SKM-1 treated with dmso at 0.1 percent for 144 hours (cell line): Measurements from ENCODE around the gene TMEM163.
A peak's percentile ranks its signal among the peaks of the same experiment; 100 is the strongest.
"Not testable (repeated sequence)": the region's sequence is repeated elsewhere in the genome, so short reads cannot be mapped to it uniquely, and the experiment has no call there.

Experiments used
- DNase-seq: peaks from one replicate; lab custom pipeline; 2025; ENCODE audit not compliant: unreplicated experiment; lab: John Stamatoyannopoulos, UW

TMEM163 gene

GRCh38 chr2:134718817-134719814 lies at the start of gene TMEM163:
Gene TMEM163 (minus strand): TSS chr2:134719000.
- no peak for DNase-seq

DNA sequence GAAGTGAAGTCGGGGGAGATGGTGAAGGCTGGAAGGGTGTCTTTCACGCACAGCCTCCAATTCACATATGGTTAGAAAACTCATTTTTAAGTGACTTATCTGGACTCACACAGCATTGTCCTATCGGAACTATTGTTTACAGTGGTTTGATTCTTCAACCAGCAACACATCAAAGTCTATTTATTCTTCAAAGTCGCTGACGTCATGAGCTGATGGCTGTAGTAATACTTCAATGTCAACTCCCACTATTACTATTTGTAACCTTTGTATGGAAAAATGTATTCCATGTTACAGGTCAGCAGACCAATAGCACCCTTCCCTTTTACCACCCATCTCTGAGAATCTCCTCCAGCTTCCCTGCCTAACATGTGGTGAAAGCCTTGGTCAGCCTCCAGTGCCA lies 47.8 kb upstream of the TMEM163 start:
- no peak for DNase-seq

GRCh38 chr2:134765987-134766386 lies 47.2 kb upstream of the TMEM163 start:
- no peak for DNase-seq

DNA sequence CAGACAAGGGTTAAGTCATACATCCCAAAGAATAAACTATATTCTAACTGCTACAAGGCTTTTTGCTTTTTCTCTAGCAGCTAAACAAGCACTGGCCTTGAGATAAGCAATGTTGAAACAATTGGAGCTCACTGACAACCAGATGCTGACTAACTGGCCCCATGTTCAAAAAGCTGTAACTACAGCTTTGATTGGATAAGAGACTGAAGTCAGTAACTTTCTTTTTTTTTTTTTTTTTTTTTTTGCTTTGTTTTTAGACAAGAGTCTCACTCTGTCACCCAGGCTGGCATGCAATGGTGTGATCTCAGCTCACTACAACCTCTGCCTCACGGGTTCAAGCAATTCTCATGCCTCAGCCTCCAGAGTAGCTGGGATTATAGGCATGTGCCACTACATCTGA lies 45.4 kb upstream of the TMEM163 start:
- no peak for DNase-seq

DNA sequence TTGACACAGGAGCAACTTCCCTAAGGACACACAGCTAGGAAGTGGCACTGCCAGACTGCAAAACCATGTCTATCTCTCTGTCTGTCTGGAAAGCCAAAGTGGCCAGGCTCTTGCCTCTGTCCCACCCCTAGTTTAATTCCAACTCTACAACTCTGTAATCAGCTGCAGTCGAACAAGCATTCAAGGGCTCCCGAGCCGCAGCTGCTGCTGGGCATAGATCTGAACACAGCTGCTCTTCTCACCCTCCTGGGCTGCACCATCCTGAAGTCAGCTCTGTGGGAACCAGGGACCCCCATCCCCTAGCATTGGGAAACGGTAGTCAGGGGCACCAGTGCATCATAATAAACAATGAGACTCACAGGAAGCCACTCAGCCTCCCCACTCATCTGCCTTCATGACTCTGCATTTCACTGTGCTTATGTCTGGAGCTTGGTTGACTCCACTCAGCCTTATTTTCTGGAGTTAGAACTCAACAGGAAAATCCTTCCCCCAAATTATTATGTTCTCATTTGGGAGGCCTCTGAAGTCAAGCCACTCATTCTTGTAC lies 44.4 kb upstream of the TMEM163 start:
- DNase-seq: no peak

- no peak for DNase-seq
Observed at GRCh38 chr2:134762508-134762907, 43.7 kb upstream of the TMEM163 start.

DNA sequence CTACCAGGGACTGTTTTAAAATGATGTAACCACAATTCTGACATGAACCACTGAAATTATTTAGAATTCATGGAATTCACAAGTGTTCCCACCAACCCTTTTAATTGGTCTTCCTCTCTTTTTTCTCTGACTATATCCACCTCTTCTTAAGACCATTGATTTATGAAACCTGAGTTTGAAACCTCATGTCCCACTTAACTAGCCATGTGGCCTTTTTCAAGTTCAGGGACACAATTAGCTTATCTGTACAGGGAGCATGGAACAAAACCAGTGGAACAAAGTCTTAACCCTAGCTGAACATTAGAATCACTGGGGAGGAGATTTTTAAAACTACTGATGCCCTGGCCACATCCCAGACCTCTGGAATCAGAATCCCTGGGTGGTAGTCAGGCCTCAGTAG lies 41.6 kb upstream of the TMEM163 start:
- no peak for DNase-seq

DNA sequence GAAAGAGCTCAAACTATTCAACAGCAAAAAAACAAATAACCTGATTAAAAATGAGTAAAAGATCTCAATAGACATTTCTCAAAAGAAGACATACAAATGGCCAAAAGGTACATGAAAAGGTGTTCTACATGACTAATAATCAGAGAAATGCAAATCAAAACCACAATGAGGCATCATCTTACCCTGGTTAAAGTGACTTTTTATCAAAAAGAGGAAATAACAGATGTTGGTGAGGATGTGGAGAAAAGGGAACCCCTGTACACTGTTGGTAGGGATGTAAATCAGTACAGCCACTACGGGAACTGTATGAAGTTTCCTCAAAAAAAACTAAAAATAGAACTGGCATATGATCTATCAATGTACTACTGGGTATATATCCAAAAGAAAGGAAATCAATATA lies 39.8 kb upstream of the TMEM163 start:
- DNase-seq: peak; percentile 57

GRCh38 chr2:134751981-134752380 lies 33.2 kb upstream of the TMEM163 start:
- DNase-seq: not testable (repeated sequence)

- no peak for DNase-seq
Observed at GRCh38 chr2:134745546-134745945, 26.7 kb upstream of the TMEM163 start.

GRCh38 chr2:134745023-134745422 lies 26.2 kb upstream of the TMEM163 start:
- no peak for DNase-seq

- peak; percentile 90 for DNase-seq
Observed at GRCh38 chr2:134739879-134740301, 21.1 kb upstream of the TMEM163 start.

DNA sequence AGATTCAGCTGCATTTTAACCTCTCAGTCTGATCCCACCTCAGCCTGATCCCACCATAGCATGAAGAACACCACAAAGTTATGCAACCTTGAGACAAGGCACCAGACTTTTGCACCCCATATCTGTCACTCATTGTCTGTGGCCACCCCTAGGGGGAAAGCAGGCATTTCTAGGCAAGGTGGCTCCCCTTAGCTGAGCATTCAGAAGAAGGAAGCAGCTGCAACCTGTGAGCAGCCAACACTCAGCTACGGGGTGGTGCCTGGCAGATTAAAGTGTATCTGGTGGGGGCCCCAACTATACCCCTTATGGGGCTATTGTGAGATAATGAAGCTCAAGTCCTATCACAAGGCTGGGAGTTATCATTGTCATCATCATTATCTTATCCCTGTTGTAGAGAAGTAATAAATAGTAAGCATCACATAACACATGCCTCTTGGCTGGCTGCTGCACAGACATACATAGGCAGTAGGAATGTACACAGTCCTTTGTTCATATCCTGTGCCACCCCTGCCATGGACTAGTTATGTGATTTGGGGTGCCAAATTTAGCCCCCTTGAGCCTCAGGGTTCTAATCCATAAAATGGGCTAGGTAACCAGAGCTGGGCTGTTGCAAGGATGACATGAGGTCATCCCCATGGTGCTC lies 20.6 kb upstream of the TMEM163 start:
- no peak for DNase-seq

DNA sequence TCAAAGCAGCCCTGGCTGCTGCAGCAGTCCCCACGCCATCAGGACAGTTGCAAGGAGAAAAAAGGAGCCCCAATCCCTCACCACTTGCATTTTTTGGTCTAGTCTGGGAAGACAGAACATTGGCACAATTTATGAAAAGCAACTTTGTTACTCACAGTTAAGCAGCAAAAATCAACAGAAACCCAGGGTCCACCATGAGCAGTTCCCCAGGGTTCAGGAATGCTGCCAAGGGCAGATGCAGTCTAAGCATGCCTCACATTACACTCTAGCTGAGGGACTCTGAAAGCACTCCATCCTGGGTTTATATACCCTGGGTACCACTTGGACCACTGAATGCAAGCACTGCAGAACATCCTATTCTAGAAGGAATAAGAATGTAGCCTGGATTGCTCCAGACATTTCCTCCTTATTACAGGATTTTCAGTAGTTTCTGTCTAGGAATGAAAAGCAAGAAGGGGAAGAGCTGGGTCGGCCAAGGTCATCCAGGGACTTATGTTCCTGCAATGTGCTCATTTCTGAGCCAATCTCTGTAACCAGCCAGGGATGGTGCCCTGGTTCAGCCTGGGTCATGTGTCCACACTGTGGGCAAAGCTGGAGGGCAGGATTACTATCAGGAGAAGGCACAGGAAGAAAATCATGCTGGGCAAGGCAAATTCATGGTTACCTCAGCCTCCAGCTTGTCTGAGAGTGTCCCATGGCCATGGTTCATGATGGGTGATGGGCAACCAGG lies 19.5 kb upstream of the TMEM163 start:
- no peak for DNase-seq

- no peak for DNase-seq
Observed at GRCh38 chr2:134737671-134738070, 18.9 kb upstream of the TMEM163 start.

- peak; percentile 89 for DNase-seq
Observed at GRCh38 chr2:134736167-134736880, 17.5 kb upstream of the TMEM163 start.

DNA sequence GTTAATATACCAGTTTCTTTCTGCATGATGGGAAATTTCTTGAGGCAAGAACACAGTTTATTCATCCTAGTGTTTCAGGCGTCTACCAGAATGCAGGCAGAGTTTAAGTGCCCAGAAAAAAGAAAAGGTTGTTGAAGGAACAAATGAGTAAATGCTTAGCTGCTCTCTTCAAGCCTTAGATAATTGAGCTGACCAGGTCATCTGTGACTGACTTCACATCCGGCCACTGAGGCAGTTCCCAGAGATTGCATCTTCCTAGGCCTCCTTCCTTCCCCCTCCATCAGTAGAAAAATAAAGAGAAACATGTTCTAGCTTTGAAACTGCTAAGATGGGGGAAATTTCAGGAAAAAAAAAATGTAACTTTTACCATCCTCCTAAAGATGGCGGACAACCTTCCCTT lies 9.4 kb upstream of the TMEM163 start:
- no peak for DNase-seq

GRCh38 chr2:134727385-134727784 lies 8.6 kb upstream of the TMEM163 start:
- no peak for DNase-seq

GRCh38 chr2:134726645-134727044 lies 7.8 kb upstream of the TMEM163 start:
- no peak for DNase-seq

GRCh38 chr2:134725876-134726275 lies 7.1 kb upstream of the TMEM163 start:
- no peak for DNase-seq

GRCh38 chr2:134724341-134724740 lies 5.5 kb upstream of the TMEM163 start:
- DNase-seq: no peak
